GM18508 (cell line): ENCODE data around the gene LRRC1.

Source experiments
- ATAC-seq: cut with Tn5 transposase; IDR thresholded peaks from one replicate; pipeline ENCODE4 v1.9.1; 2021; ENCODE audit warnings: moderate number of reproducible peaks; ENCODE audit not compliant: insufficient read depth, unreplicated experiment

LRRC1 gene

DNA sequence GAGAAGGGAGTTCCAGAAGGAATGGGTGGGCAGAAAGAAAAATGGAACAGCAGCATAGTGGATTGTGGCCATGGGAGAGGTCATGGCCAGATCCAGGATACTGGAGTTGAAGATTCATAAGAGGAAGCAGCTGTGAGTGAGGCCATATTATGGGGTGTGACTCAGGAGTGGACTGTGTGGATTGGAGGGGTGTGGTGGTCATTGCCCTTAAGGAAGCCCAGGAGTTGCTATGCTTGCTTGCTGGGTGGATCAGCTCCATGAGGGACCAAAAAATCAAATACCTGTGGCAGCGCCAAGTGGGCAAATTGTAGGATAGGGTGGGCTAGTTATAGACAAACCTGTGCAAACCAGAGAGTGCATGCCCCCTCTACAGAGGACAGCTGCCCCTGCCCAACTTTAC is 18.3 kb downstream of the LRRC1 start:
- no peak for ATAC-seq

DNA sequence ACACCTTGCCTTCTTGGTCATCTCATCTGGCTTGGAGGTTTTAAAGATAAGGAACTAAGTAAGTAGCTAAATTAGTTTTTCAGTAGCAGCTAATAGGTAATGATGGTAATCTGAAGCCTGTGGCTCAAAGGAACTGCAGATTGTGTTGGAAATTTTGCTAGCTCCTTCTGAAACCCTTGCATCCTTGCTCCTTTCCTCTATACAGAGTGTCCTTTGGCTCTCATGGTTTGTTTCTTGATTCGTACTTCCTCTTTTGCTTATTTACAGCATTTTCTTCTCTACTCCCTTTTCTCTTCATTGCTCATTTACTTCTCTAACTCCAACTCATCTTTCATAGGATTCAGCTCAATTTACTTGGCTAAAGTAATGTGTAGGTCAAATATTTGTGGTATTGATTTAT is 19.0 kb downstream of the LRRC1 start:
- ATAC-seq, result no peak

DNA sequence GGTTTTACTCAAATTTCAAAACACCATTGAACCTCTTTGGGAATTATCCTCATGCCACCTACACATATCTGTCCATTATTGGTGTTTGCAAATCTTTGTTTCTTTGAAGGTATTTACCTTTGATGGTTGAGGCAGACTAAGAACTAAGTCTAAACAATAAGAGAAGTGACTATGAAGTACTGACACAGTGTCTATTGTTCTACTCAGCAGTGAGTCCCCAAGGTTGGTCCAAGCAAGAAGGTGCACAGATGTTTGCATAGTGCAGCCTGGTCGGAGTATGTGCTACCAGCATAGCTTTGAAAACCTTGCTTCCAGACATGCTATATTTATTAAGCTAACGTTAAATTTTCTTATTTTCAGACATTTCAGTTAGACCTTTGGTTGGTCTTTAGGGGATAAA is 19.5 kb downstream of the LRRC1 start:
- ATAC-seq, result no peak

DNA sequence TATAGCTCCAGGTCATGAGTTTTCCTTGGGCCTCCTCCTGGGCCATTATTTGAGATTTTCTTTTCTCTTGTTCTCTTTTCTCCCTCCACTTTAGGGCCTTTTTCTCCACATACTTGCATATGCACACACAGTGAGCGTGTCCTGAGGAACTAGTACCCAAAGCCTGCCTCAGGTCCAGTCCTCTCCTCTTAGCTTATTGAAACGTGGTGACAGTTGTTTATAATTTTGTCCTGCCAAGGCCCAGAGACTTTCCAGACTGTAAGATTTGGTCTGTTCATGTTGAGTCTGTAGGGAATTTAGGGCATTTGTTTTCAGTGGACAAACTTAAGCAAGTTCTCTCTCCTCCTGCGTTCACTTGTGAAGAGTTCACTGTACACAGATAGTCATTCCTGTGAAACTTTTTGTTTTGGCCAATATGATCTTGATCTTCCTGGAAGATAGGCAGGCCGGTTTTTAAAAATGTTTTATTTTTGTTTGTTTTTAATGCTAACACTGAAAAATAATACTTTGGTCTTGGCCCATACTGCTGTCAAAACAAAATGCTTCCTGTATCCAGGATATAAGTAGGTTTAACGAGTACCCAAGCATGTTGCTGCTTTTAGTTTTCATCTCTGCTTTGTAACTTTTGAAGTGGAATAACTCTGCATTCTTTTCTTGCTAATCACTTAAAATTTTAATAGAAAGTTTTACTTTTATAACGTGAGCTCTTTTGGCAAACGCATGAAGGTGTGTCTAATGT is 20.7 kb downstream of the LRRC1 start:
- ATAC-seq, result no peak

DNA sequence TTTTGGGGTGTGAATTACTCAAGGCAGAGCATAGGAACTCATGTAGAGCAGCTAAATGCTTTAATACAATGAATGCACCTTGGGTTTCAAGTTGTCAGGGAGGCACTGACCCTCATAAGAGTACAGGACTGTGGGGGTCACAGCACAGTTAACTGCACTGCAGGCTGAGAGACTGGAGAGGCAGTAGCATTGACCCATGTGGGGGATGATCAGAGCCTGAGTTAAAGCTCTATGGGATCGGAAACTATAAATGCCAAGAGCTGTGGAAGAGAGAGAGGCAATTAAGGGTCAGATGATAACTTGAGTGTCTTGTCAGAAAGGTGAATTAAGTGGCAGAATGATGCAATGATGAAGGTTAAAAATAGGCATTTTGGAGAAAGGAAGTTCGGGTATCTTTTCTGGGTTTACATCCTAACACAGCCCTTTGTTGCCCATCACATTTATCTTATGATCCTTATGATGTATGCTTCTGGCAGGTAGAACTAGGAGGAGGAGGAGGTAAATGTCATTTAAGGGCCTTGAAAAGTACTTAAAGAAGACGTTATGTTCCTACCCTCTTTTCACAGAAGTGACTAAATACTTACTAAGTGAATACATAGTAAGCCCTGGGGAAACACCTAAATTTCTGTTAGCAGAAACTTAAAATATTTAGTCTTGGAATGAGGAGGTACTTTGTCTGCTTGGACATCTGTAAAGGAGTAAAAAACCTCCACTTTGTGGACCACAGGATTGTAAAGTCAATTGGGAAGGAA is 24.2 kb downstream of the LRRC1 start:
- ATAC-seq, result no peak

DNA sequence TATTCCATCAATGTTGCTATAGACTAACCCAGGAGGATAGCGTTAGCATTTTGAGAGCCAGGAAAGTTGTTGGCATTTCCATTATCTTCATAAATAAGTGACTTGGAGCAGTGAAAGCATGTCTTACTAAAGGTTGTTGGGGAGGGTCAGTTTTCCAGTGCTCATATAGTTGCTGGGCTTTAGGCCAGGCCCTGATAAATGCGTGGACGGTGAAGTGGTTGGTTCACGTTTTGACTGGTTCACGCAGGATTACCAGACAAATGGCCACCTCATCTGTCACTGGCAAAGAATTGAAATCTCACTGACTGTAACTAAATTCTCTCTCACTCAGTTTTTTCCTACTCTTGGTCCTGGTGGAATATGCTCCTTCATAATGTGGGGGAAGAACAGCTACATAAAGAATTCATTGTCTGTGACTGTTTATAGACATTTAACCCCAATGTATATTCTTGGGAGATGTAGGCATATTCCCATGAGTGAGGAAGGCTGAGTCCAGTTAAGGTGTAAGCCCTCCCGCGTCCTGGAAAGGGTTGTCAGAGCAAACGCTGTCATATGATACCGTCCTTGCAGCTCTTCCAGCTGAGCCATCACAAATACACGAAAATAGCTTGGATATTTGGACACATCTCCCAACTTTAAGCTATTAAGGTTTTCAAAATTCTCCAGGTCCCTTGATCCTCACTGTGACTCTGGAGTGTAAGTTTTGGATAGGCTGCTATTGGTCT is 27.8 kb downstream of the LRRC1 start:
- no peak for ATAC-seq

DNA sequence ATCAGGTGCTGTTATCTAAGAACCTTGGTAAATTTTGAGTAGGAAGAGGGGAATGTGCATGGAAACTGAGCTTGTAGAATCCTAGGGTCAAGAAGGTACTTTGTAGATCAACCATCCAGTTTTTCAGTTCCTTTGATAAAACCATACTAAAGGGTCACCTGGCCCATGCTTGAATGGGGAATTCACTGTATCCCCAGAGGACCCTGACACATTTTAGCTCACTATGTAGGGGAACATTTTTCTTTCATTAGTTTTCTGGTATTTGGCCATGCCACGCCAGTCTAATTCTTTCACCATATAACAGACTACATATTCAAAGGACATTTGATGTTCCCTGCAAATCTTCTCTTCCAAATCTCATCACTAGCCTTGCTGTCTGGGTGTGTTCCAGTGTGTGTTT is 29.9 kb downstream of the LRRC1 start:
- ATAC-seq, result no peak

DNA sequence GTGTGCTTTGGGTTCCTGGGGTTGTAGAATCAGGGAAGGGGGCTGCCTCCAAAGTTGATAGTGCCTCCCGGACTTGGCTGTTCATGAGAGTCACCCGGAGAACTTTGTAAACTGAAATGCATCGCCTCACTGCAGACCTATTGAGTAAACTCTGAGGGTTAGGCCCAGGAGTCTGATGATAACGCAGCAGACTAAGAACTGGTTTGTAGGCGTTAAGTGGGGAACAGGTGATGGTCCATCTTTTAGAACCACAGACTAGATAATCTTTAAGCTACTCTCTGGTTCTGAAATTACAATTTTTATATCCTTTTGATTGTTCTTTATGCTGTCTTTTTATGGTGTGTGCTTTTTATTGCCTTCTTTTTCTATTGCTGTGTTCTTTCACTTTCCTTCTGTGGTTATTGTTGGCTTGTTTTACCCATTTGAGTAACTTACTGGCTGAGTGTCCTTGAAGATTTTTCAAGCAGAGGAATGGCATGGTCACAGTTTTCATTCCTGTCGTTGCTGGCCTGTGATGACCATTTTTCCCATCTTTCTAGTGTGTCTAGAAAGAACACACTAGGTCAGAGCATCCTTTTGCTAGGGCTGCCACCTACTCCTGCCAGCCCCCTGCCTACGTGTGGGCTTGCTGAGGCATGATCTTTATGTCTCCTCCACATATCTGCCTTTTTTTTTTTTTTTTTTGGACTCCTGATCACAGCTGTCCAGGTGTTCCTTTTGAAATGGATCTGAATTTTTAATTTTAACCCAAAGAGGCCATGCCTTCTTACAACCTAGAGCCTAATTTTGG is 30.9 kb downstream of the LRRC1 start:
- peak; percentile 62 for ATAC-seq

DNA sequence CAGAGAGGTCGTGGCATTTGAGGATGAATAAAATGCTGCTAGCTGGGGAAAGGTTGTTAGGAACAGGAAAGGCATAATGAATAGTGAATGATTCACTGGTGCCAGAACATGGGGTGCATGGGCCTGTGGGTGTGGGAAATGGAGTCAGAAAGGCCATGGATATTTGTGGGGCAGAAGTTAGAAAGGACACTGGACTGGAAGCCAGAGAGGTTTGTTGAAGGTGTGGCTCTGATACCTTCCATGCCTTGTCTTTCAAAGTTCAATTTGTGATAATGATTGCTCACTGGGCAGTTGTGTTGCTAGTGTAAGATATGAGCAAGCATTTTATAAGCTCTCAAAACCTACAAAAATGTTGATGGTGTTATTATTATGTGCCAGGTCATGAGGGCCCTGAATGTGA is 32.7 kb downstream of the LRRC1 start:
- ATAC-seq, result no peak

DNA sequence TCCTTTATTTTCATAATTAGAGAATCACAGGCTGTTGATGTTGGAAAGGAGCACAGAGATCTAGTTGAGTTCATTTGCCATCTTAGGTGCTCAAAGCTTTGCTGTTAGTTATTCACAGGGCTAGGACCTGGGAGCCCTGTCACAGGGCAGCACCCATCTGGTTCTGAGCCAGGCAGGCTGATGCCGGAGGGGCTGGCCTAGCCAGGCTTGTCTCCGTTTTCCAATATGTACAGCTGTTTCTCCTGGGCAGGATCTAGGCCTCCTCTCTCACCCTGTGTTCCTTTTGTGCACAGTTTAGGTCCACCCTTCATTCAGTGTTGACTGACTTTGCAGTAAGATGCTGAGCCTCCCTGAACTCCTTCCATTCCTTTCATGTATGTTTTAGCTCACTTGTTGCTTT is 33.4 kb downstream of the LRRC1 start:
- ATAC-seq, result no peak

DNA sequence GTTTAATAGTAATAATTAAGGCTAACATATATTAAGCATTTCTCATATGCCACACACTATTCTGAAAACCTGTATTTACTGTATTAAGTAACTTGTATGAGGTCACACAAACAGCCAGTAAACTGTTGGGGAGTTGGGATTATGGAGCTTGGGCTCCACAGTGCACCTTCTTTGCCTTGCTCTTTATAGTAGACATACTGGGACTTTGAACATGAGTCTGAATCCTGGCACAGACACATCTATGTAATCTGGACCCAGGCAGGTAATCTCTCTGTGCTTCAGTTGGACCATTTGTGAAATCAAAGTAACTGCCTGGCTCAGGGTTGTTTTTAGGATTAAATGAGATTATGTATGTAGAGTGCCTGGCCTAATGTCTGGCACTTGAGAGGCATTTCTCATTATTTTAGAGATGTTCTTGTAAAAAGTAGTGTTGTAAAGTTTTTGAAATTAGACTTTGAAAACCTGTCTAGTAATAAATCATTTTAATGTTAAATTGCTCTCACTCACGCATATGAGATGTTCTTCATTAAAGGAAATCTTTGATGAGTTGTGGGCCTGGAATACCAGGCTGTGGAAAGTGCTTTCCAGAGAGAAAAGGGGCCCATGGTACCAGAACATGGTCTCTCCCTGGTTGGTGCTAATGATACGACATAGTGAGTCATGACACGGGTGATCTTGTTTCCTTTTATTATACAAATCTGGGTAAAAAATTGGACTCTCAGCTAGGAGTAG is 34.3 kb downstream of the LRRC1 start:
- ATAC-seq, result no peak

DNA sequence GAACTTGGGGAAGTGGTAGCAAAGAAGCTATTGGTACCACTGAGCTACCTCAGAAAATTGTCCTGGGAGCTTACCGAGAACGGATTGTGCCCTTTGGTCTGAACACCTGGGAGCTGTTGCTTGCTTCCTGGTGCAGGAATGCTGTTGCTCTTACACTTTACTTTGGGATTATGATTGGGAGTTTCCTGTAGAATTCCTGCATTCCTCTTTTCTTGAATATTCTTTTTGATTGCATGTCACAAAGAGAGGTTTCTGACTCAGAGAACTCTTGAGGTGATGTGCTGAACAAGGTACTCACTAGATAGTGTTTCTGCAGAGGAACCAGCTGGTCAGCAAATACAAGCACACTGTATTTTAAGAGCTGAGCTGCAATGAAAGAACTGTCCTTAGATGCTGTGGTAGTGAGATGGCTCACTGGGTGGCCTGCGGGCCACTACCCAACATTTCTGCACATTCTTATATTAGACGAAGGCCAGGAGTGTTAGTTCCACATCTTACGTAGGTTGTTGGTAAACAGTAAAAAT is 35.0 kb downstream of the LRRC1 start:
- ATAC-seq, result no peak

DNA sequence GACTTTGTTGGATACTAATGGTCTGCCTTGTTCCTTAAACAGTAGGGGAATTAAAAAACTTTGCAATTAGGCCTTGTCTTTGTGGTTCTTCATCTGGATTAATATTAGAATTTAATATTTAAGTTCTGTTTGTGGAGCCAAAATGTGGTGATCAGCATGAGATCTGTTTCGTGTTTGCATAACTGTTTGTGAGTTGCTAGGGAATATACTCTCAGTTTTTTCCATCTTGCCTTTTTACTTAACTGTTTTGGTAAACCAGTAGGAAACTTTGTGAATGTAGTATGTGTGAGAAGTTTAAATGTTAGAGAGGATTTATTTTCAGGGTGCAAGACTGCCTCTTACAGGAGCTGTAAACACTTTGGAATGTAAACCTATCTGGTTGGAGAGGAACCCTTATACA is 35.6 kb downstream of the LRRC1 start:
- ATAC-seq, result no peak

DNA sequence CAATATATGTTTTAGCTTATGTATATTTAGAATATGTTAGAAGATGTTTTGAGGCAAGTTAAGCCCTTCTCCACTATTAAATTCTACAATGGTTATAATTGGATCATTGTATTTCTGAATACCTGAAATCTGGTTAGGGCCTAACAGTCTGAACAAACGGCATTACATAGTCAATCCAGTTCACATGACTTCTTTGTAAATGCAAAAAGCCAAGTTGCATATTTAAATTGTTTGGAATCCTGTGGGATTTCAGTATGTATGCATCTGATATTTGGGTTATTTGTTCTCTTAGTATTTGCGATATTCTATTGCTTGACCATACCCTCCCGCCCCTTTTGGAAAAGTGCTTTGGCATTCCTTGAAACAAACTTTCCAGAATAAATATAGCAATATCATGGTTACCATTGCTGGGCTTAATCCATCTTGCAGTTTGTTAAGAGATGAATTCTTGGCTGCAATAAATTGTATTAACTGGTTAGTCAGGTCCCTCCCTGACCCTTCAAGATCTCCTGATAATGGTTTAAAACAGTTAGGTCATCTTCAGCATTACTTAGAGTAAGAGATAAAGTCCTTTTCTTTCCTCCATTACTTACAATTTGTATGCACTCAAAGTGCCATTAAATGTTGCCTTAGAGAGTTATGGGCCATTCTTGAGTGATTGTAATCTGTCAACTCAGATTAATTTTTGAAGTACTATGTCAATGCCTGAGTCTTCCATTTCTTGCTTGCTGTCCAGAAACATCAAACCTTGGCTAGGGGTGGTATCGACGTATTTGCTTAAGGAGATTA is 36.5 kb downstream of the LRRC1 start:
- ATAC-seq, result no peak

DNA sequence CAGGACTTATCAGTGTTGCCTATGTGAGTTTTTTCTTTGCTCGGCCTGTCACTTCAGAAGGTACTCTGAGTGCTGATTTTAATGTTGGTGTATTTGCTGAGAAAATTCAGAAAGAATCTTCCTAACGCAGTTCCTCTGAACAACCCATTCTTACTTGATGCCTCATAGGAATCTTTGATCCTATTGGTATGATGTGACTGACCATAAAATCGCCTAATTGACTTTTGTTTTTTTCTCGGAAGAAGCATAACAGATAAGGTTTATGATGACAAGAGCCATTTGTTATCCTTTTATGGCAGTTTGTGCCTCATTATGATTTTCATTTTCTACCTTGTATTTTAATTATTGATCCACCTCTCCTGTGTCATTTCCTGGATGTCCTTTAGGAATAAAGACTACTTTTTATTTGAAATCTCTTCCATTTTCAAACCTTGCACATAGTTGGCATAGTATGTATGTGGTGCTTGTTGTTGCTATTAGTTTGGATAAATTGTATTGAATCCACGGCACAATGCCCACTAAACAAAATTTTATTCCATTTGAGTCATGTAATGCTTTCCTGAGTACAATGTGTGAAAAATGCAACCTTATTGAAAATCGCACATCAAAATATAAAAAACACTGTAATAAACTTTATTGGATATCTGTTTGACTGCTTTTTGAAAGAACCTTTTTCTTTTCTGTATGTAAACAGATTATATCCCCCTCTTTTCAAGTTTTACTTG is 37.3 kb downstream of the LRRC1 start:
- no peak for ATAC-seq

DNA sequence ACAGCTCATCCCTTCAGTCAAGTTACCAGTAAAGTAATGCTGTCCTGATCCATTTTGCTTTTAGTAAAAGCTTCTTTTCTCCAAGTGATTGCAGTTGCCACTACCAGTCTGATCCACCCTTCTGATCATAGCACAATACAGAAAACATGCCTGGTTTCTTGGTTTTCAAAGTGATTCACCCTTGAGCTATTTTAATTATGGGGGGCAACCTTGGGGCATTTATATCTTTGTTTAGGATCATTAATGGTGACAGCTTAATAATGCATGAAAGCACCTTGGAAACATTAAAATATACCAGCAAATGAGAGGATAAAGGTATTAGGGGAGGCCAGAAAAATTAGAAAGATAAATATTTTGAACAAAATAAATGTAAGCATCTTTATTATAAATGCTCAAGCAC is 38.4 kb downstream of the LRRC1 start:
- no peak for ATAC-seq

DNA sequence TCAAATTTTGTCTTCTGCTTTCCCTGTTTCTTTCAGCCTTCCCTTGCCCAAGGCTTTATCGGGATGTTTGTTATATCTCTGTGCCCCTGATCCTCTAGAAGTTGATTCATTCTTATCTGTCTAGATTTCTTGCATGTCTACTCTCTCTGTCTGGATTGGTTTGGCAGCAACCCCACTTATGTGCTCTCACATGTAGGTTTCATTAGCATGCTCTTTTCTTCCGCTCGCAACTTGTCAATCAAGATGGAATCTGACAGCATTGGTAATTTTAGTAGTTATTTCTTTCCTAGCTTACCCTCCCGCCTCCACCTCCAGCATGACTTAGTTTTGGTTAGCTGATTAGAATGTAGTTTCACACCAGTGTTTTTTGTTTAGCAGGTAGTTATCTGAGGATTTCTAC is 39.3 kb downstream of the LRRC1 start:
- no peak for ATAC-seq
